ENCODE results near the gene RHBDL1.

DNA sequence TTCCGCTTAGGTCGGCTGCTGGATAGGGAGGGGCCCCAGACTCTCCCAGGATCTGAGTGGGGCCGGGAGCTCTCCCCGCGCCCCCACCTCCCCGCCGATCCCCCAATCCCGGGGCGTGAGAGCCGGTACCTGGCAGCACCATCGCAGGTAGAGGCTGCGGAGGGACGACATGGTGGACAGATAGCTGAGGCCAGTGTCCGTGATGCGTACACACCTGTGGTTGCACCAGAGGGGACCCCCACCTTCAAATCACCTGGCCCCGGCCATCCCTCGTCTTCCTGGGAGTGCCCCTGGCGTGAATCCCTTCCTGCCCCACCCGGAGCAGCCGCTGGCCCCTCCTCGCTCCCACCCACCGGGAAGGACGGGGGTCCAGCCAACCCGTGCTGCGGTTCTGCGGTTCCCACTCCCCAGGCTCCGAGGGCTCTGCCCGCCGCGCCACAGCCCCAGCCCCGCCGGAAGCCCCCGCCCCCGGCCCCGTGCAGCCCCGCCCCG is 19.4 kb downstream of the RHBDL1 start:
- TF ChIP-seq, protein P1, sequence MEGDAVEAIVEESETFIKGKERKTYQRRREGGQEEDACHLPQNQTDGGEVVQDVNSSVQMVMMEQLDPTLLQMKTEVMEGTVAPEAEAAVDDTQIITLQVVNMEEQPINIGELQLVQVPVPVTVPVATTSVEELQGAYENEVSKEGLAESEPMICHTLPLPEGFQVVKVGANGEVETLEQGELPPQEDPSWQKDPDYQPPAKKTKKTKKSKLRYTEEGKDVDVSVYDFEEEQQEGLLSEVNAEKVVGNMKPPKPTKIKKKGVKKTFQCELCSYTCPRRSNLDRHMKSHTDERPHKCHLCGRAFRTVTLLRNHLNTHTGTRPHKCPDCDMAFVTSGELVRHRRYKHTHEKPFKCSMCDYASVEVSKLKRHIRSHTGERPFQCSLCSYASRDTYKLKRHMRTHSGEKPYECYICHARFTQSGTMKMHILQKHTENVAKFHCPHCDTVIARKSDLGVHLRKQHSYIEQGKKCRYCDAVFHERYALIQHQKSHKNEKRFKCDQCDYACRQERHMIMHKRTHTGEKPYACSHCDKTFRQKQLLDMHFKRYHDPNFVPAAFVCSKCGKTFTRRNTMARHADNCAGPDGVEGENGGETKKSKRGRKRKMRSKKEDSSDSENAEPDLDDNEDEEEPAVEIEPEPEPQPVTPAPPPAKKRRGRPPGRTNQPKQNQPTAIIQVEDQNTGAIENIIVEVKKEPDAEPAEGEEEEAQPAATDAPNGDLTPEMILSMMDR (IDR thresholded peaks at IDR 0.05; ENCODE audit: insufficient read depth, low read length, poor library complexity, severe bottlenecking) = no peak
- no peak for TF ChIP-seq EZH2phosphoT487 (conservative IDR thresholded peaks at IDR 0.05; ENCODE audit: low read length)

Measured in SU-DHL-6 (cell line).